Right atrium auricular region (tissue), 2 donors: ENCODE data around the gene DNMT3A. TPM values are rescaled to one million over a fixed set of nuclear protein-coding genes. Genes with fewer than 3 reads are reported as not detected.

Experiments used
- DNase-seq: peaks from one replicate; pipeline ENCODE4 v3.0.0-alpha.2; 2019; ENCODE audit warnings: low spot score
- H3K27ac ChIP-seq, 2 donors: fragments of 200-600 bp; sonication (generic); 1 replicate in 1 of 2; 2 replicates in 1 of 2; pipeline ENCODE4 v1.5.1; 2016 to 2019
- H3K27me3 ChIP-seq, 2 donors: fragments of 200-600 bp; sonication (generic); one replicate each; pipeline versions ENCODE4 v1.5.1 to v1.6.0; 2017 to 2019
- H3K36me3 ChIP-seq: fragments of 200-600 bp; sonication (generic); one replicate; pipeline ENCODE4 v1.5.1; 2016
- H3K4me1 ChIP-seq, 2 donors: fragments of 200-600 bp; sonication (generic); one replicate each; pipeline versions ENCODE4 v1.5.1 to v1.6.0; 2017 to 2019
- H3K4me3 ChIP-seq, 2 donors: fragments of 200-600 bp; sonication (generic); 1 replicate in 1 of 2; 2 replicates in 1 of 2; pipeline ENCODE4 v1.5.1; 2017 to 2019; ENCODE audit warnings: mild to moderate bottlenecking in 1 of 2, moderate library complexity in 1 of 2
- H3K9me3 ChIP-seq, 2 donors: fragments of 200-600 bp; sonication (generic); one replicate each; pipeline ENCODE4 v1.5.1; 2019
- CTCF ChIP-seq, 2 donors: fragments of 200-600 bp; sonication (generic); IDR thresholded peaks; one replicate each; pipeline ENCODE4 v1.5.1; 2019; ENCODE audit warnings: antibody characterized with exemption in 2 of 2
- total RNA-seq, 2 donors: library from RNA; depleted of rRNA; stranded (reverse); fragments of >200 nt; gene quantifications; one replicate each; pipeline ENCODE4 v1.1.0, GENCODE V29; 2016

Gene DNMT3A
- total RNA-seq, 2 donors from 2014 or later: 6.0 to 8.1 TPM

GRCh38 chr2:25269233-25269632 lies 72.5 kb downstream of the DNMT3A start:
- H3K27ac ChIP-seq: no peak overlapping the region
- H3K4me1 ChIP-seq: peaks cover 0 to 6% of the 10 kb centered on the region in 2 donors
- H3K36me3 ChIP-seq: peaks cover 27% of the 10 kb centered on the region
- no peaks in the 10 kb centered on the region for H3K9me3 ChIP-seq
- no peak for DNase-seq
- H3K4me3 ChIP-seq: no peak overlapping the region
- H3K27me3 ChIP-seq: no peaks in the 10 kb centered on the region
- no peak for TF ChIP-seq CTCF (IDR thresholded peaks at IDR 0.05)

- DNase-seq: no peak
- H3K36me3 ChIP-seq: peaks cover 19% of the 10 kb centered on the region
- TF ChIP-seq CTCF (IDR thresholded peaks at IDR 0.05): no peak
Measured at GRCh38 chr2:25268139-25268538, 73.6 kb downstream of the DNMT3A start.

GRCh38 chr2:25266399-25266798 lies 75.3 kb downstream of the DNMT3A start:
- Histone ChIP-seq H3K4me3 (no peak overlapping the region), H3K9me3 (no peaks in the 10 kb centered on the region), H3K27me3 (no peaks in the 10 kb centered on the region), H3K36me3 (peaks cover 17% of the 10 kb centered on the region), H3K4me1 (peaks cover 0 to 3% of the 10 kb centered on the region in 2 donors), H3K27ac (no peak overlapping the region)
- no peak for DNase-seq
- no peak for TF ChIP-seq CTCF (IDR thresholded peaks at IDR 0.05)

More at GRCh38 chr2:25268139-25268538, 73.6 kb downstream of the DNMT3A start:
- Histone ChIP-seq H3K9me3 (no peaks in the 10 kb centered on the region), H3K4me1 (peaks cover 0 to 3% of the 10 kb centered on the region in 2 donors), H3K4me3 (no peak overlapping the region), H3K27me3 (no peaks in the 10 kb centered on the region), H3K27ac (no peak overlapping the region)

- Histone ChIP-seq H3K4me1 (peaks cover 0 to 3% of the 10 kb centered on the region in 2 donors), H3K4me3 (no peak overlapping the region), H3K9me3 (no peaks in the 10 kb centered on the region), H3K27me3 (no peaks in the 10 kb centered on the region), H3K36me3 (peaks cover 13% of the 10 kb centered on the region), H3K27ac (no peak overlapping the region)
- no peak for TF ChIP-seq CTCF (IDR thresholded peaks at IDR 0.05)
- no peak for DNase-seq
Measured at GRCh38 chr2:25265802-25266201, 75.9 kb downstream of the DNMT3A start.

- no peak for TF ChIP-seq CTCF (IDR thresholded peaks at IDR 0.05)
- H3K27ac ChIP-seq: no peak overlapping the region
- no peak overlapping the region for H3K4me3 ChIP-seq
- H3K36me3 ChIP-seq: peaks cover 13% of the 10 kb centered on the region
- H3K9me3 ChIP-seq: no peaks in the 10 kb centered on the region
- DNase-seq: no peak
- H3K4me1 ChIP-seq: peaks cover 0 to 3% of the 10 kb centered on the region in 2 donors
- no peaks in the 10 kb centered on the region for H3K27me3 ChIP-seq
Measured at GRCh38 chr2:25265001-25265400, 76.7 kb downstream of the DNMT3A start.

GRCh38 chr2:25262288-25262687 lies 79.4 kb downstream of the DNMT3A start:
- H3K4me3 ChIP-seq: no peak overlapping the region
- peaks cover 0 to 10% of the 10 kb centered on the region in 2 donors for H3K4me1 ChIP-seq
- no peak overlapping the region for H3K27ac ChIP-seq
- H3K36me3 ChIP-seq: peaks cover 13% of the 10 kb centered on the region
- H3K9me3 ChIP-seq: no peaks in the 10 kb centered on the region
- no peak for DNase-seq
- H3K27me3 ChIP-seq: no peaks in the 10 kb centered on the region
- TF ChIP-seq CTCF (IDR thresholded peaks at IDR 0.05): no peak
